TTC549 (cell line): ENCODE measurements around the gene FKBP6.
"Not testable (repeated sequence)": the region's sequence is repeated elsewhere in the genome, so short reads cannot be mapped to it uniquely, and the experiment has no call there.

Experiments
- FAIRE-seq: peaks from 2 replicates; lab custom pipeline; 2012; peaks lifted over from hg19 to GRCh38; lab: Jason Lieb, UNC

The FKBP6 gene

GRCh38 chr7:73327922-73328321 is at the start of gene FKBP6, which contains the start of gene TRIM50:
Gene FKBP6 (plus strand): TSS chr7:73328161. CDS start chr7:73328429, 268 bp downstream.
Gene TRIM50 (minus strand): TSS chr7:73328082. CDS start chr7:73324787, 3,295 bp downstream.
- FAIRE-seq = not testable (repeated sequence)

GRCh38 chr7:73297235-73297634 is 30.7 kb upstream of the FKBP6 start:
- FAIRE-seq = not testable (repeated sequence)

GRCh38 chr7:73297706-73298105 is 30.3 kb upstream of the FKBP6 start:
- FAIRE-seq = not testable (repeated sequence)

- not testable (repeated sequence) for FAIRE-seq
These were observed 28.1 kb upstream of the FKBP6 start for GRCh38 chr7:73299812-73300211.

GRCh38 chr7:73301108-73301507 is 26.9 kb upstream of the FKBP6 start:
- not testable (repeated sequence) for FAIRE-seq

- not testable (repeated sequence) for FAIRE-seq
These were observed 25.1 kb upstream of the FKBP6 start for GRCh38 chr7:73302846-73303245.

- FAIRE-seq = no peak
These were observed 24.4 kb upstream of the FKBP6 start for GRCh38 chr7:73303546-73303945.

- no peak for FAIRE-seq
These were observed 23.9 kb upstream of the FKBP6 start for GRCh38 chr7:73304071-73304470.

- FAIRE-seq = not testable (repeated sequence)
These were observed 23.2 kb upstream of the FKBP6 start for GRCh38 chr7:73304612-73305387.

- FAIRE-seq = no peak
These were observed 20.5 kb upstream of the FKBP6 start for GRCh38 chr7:73307436-73307835.

- FAIRE-seq = no peak
These were observed 19.8 kb upstream of the FKBP6 start for GRCh38 chr7:73308074-73308664.

GRCh38 chr7:73308665-73309214 is 19.2 kb upstream of the FKBP6 start, which contains the start of gene NSUN5:
Gene NSUN5 (minus strand): TSS chr7:73308826. CDS start chr7:73308790, 36 bp downstream.
- no peak for FAIRE-seq

- FAIRE-seq = not testable (repeated sequence)
These were observed 16.5 kb upstream of the FKBP6 start for GRCh38 chr7:73311421-73311820.

GRCh38 chr7:73312831-73313520 is 15.0 kb upstream of the FKBP6 start:
- FAIRE-seq = no peak

- no peak for FAIRE-seq
These were observed 14.4 kb upstream of the FKBP6 start for GRCh38 chr7:73313521-73313906.

- FAIRE-seq = no peak
These were observed 13.7 kb upstream of the FKBP6 start for GRCh38 chr7:73314271-73314670.

GRCh38 chr7:73316521-73316920 is 11.4 kb upstream of the FKBP6 start:
- FAIRE-seq = no peak

- FAIRE-seq = not testable (repeated sequence)
These were observed 9.2 kb upstream of the FKBP6 start for GRCh38 chr7:73318656-73319204.

GRCh38 chr7:73319541-73319940 is 8.4 kb upstream of the FKBP6 start:
- not testable (repeated sequence) for FAIRE-seq

GRCh38 chr7:73320009-73320408 is 8.0 kb upstream of the FKBP6 start:
- FAIRE-seq = not testable (repeated sequence)

- FAIRE-seq = not testable (repeated sequence)
These were observed 4.4 kb upstream of the FKBP6 start for GRCh38 chr7:73323434-73324080.
